PC-9 (cell line): ENCODE data around the gene BBS9. TPM values are rescaled to one million over a fixed set of nuclear protein-coding genes. Genes with fewer than 3 reads are reported as not detected.

Source experiments
- BruUV-seq: library from RNA; stranded (reverse); fragments of 400-500 nt; replicated peaks from 2 replicates; lab custom pipeline; 2021; lab: Mats Ljungman, UMichigan
- CTCF ChIA-PET: fragments of 300-600 bp; sonication (Branson Sonifier 250); formaldehyde crosslinking; loops from one replicate; lab custom pipeline; 2022; ENCODE audit warnings: antibody characterized with exemption; lab: Charles Lee
- POLR2A ChIA-PET: fragments of 300-600 bp; sonication (Branson Sonifier 250); formaldehyde crosslinking; loops from one replicate; lab custom pipeline; 2022; ENCODE audit warnings: antibody characterized with exemption; ENCODE audit not compliant: unreplicated experiment; lab: Charles Lee
- DNase-seq, 2 experiments: peaks; one replicate each; pipeline versions ENCODE4 v3.0.0 to v3.0.0-alpha.2; 2015 to 2022; ENCODE audit warnings: mixed read lengths in 1 of 2
- H2AFZ ChIP-seq: fragments of 200-600 bp; sonication (generic); 2 replicates; pipeline ENCODE4 v1.8.1; 2017; ENCODE audit warnings: antibody characterized with exemption
- H3F3A ChIP-seq: fragments of 200-600 bp; sonication (generic); 2 replicates; pipeline ENCODE4 v1.8.1; 2017; ENCODE audit warnings: antibody characterized with exemption, mild to moderate bottlenecking, low read depth; ENCODE audit not compliant: insufficient read depth
- H3K27ac ChIP-seq: fragments of 200-600 bp; sonication (generic); 2 replicates; pipeline ENCODE4 v1.6.1; 2016; ENCODE audit warnings: mixed run types
- H3K27me3 ChIP-seq: fragments of 200-600 bp; sonication (generic); 2 replicates; pipeline ENCODE4 v1.6.1; 2016; ENCODE audit warnings: low read depth, mixed run types; ENCODE audit not compliant: insufficient read depth
- H3K36me3 ChIP-seq: fragments of 200-600 bp; sonication (generic); 2 replicates; pipeline ENCODE4 v1.6.1; 2016; ENCODE audit warnings: low read depth, mixed run types
- H3K4me1 ChIP-seq: fragments of 200-600 bp; sonication (generic); replicated peaks from 2 replicates; pipeline ENCODE4 v1.6.1; 2016; ENCODE audit warnings: mixed run types; ENCODE audit not compliant: insufficient read depth
- H3K4me2 ChIP-seq: fragments of 200-600 bp; sonication (generic); 2 replicates; pipeline ENCODE4 v1.6.1; 2017; ENCODE audit warnings: mixed run types
- H3K4me3 ChIP-seq: fragments of 200-600 bp; sonication (generic); 2 replicates; pipeline ENCODE4 v1.6.1; 2016; ENCODE audit warnings: mixed run types
- H3K79me2 ChIP-seq: fragments of 200-600 bp; sonication (generic); 2 replicates; pipeline ENCODE4 v1.6.1; 2017; ENCODE audit warnings: low read depth, mixed run types
- H3K9me2 ChIP-seq: fragments of 200-600 bp; sonication (generic); 2 replicates; pipeline ENCODE4 v1.8.1; 2017; ENCODE audit warnings: mild to moderate bottlenecking; ENCODE audit not compliant: insufficient read depth
- H3K9me3 ChIP-seq: fragments of 200-600 bp; sonication (generic); 2 replicates; pipeline ENCODE4 v1.8.1; 2016; ENCODE audit warnings: low read depth; ENCODE audit not compliant: insufficient read depth
- H4K20me1 ChIP-seq: fragments of 200-600 bp; sonication (generic); 2 replicates; pipeline ENCODE4 v1.8.1; 2017; ENCODE audit not compliant: insufficient read depth
- CTCF ChIP-seq: fragments of 200-600 bp; sonication (generic); conservative IDR thresholded peaks from 2 replicates; pipeline ENCODE4 v1.6.1; 2017; ENCODE audit warnings: mixed run types, antibody characterized with exemption, mild to moderate bottlenecking, moderate library complexity
- EZH2 ChIP-seq: fragments of 200-600 bp; sonication (generic); IDR thresholded peaks from 2 replicates; pipeline ENCODE4 v1.8.0; 2017; ENCODE audit warnings: antibody characterized with exemption, low read depth
- intact Hi-C: fragments of 100-400 bp; cut with micrococcal nuclease; formaldehyde crosslinking; loops from one replicate; pipeline ENCODE4 v1.10.0; 2022; ENCODE audit not compliant: unreplicated experiment
- total RNA-seq: library from RNA; stranded (reverse); gene quantifications from 2 replicates; pipeline ENCODE4 v1.2.3, GENCODE V29; 2021

Gene BBS9
- total RNA-seq, 1 experiment from 2014 or later: 12.4 TPM

DNA sequence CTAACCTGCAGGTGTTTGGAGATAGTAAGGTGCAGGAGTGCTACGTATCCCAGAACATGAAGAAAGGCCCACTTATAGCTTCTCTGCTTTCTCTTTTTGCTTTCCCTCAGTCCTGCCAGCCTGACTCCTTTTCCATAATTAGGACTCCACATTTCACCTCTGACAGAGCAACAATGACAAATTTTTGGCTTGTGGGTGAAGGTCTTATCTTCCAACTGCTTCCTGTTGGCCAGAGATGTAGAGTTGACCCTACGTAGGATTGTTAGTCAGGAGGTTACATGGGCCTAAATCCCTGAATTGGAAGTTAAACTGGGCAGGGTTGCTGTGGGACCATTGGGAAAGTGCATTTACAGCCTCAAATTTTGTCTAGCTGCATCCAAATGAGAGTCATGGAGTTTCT, 41.5 kb upstream of the BBS9 start:
- intact Hi-C loops: no loop called here
- no TSS peak for BruUV-seq
- Histone ChIP-seq H3K9me3 (no peaks in the 10 kb centered on the region; the same call in 1 of the 2 replicates), H3K9me2 (no peaks in the 10 kb centered on the region), H3K4me3 (no peak overlapping the region), H3F3A (peaks cover 8% of the 10 kb centered on the region; the same call in 1 of the 2 replicates), H3K4me2 (no peak overlapping the region), H4K20me1 (no peaks in the 10 kb centered on the region), H3K27me3 (no peaks in the 10 kb centered on the region), H2AFZ (no peak overlapping the region), H3K36me3 (no peaks in the 10 kb centered on the region), H3K79me2 (no peaks in the 10 kb centered on the region), H3K4me1 (no peaks in the 10 kb centered on the region), H3K27ac (no peak overlapping the region)
- ChIA-PET POLR2A (no interaction called here), CTCF (no interaction called here)
- DNase-seq: no peak
- TF ChIP-seq EZH2: no peak

DNA sequence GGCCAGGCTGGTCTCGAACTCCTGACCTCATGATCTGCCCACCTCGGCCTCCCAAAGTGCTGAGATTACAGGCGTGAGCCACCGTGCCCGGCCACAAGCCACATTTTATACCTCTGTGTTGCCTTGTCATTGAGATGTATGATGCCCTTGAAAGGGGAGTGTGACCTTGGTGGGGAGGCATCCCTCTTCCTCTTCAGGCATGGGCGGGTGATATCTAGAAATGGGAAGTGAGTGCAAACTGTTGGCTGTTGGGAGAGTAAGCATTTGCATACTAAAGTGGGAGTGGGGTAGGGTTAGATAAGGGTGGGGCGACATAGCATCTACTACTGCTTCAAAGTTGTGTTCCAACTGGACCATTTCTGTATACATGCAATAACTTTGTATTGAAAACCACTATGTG, 40.2 kb upstream of the BBS9 start:
- H3K27me3 ChIP-seq: no peaks in the 10 kb centered on the region
- POLR2A ChIA-PET: no interaction called here
- H3K4me2 ChIP-seq: no peak overlapping the region
- H3K4me1 ChIP-seq: no peaks in the 10 kb centered on the region
- no peaks in the 10 kb centered on the region for H3K79me2 ChIP-seq
- H3K9me2 ChIP-seq: no peaks in the 10 kb centered on the region
- no peaks in the 10 kb centered on the region for H4K20me1 ChIP-seq
- no peaks in the 10 kb centered on the region; the same call in 1 of the 2 replicates for H3K9me3 ChIP-seq
- BruUV-seq: no TSS peak
- no peak overlapping the region for H3K4me3 ChIP-seq
- no peak overlapping the region for H3K27ac ChIP-seq
- H3K36me3 ChIP-seq: no peaks in the 10 kb centered on the region
- intact Hi-C loops: no loop called here
- CTCF ChIA-PET: no interaction called here
- DNase-seq: no peak
- no peak for TF ChIP-seq EZH2
- TF ChIP-seq CTCF: no peak
- no peak overlapping the region for H2AFZ ChIP-seq
- H3F3A ChIP-seq: peaks cover 8% of the 10 kb centered on the region; the same call in 1 of the 2 replicates

DNA sequence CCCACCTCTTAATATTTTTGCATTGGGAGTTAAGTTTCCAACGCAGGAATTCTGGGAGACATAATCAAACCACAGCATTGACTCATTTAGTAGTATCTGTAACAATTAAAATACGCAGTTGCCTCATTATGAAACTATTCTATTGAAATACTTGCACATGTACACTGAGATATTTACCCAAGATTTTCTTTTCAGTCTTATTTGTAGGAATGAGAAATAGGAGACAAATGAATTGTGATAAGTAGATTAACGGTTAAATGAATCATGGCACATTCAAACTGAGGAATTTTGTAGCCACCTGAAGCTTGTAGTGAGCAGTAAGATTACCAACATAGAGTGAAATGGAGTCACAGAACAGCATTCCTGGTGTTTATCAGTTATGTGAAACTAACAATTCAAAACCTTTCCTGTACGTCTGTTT, 38.2 kb upstream of the BBS9 start:
- Histone ChIP-seq H3K79me2 (no peaks in the 10 kb centered on the region), H3K4me1 (no peaks in the 10 kb centered on the region), H3K4me3 (no peak overlapping the region), H3K27ac (no peak overlapping the region), H3K36me3 (peaks cover 6% of the 10 kb centered on the region), H2AFZ (no peak overlapping the region; the same call in 1 of the 2 replicates), H3K27me3 (no peaks in the 10 kb centered on the region), H4K20me1 (no peaks in the 10 kb centered on the region), H3K4me2 (no peak overlapping the region), H3K9me2 (no peaks in the 10 kb centered on the region), H3F3A (peaks cover 8% of the 10 kb centered on the region; the same call in 1 of the 2 replicates), H3K9me3 (no peaks in the 10 kb centered on the region)
- DNase-seq: peak in 1 of 2 experiments; percentile 68
- BruUV-seq: no TSS peak
- CTCF ChIA-PET: no interaction called here
- intact Hi-C loops: loop anchor here (2.0 kb wide), 1 partner anchor 28 kb away; the partner anchor contains the start of gene NT5C3A
- TF ChIP-seq CTCF: no peak
- TF ChIP-seq EZH2: no peak
- POLR2A ChIA-PET: no interaction called here
